Activated CD8-positive, alpha-beta memory T cell treated with anti-CD3 and anti-CD28 coated beads, Interleukin-2, amount 50 U/mL, for 24 hours (primary cell): ENCODE measurements around the gene NR4A1.

Source experiments
- DNase-seq: peaks from one replicate; pipeline ENCODE4 v3.0.0-alpha.2; 2020; ENCODE audit errors: extremely low read depth

NR4A1 gene

GRCh38 chr12:52041695-52042123, 9.5 kb upstream of the NR4A1 start:
- no peak for DNase-seq

DNA sequence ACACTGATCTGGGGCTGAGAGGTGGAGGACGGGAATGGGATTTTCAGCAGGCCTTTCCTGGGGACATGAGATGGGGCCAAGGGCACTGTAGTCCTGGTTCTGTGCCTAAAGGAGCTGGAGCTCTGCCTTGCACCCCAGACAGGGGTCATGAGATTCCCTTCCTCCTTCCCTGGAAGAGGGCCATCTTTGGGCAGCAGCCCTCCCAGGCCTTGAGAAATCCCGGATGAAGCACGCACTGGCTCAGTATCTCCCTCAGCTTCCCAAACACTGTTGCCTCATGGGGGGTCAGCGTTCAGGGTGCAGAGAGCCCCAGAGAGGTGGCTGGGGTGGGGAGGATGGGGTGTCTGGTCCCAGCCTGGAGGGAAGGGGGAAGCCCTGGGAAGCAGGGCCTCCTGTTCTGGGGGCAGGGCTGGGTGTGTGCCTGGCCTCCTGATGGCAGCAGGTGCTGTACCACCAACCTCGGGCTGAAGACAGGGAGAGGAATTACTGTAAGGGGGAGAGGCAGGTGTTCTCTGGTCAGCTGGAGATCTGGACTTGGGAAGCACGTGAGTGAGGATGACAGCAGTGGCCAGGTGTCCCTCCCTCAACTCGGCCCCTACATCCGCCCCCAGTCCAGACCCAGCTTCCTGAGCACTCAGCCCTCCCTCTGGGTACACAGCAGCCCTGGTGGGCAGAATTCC, 8.4 kb upstream of the NR4A1 start:
- no peak for DNase-seq

DNA sequence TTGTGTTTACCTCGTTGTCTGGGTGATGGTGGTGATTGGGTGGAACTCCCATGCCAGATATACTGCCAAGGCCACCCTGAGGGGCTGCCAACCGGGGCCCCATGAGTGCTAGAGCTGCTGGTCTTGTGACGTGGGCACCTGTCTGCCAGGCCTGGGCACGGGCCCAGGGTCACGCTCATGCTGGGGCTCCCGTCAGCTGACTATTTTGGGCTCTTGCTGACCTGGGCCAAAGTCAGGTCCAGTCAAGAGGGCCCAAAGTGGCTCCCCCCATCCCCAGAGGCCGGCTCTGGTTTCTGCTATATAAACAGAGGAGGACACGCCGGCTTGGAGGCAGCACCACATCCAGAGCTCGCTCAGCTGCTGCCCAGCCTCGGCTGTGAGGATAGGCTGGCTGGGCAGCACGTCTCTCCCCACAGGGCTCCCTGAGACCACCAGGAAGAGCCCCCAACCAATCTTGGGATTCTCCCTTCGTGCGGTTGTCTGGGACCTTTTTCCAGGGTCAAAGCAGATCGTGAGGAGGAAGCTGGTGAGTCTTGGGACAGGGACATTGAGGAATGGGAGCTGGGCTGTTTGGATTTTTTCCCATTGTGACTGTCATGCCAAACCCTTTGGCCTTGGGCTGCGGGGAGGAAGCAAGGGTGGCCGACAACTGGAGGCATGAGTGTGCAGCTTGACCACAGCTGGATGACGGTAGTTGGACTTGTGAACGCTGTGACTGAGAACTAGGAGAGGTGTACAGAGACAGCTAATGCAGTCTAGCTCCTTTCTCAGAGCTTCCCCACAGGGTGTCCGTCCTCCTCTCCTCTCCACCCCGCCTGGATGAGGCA, 7.6 kb upstream of the NR4A1 start:
- DNase-seq: no peak

GRCh38 chr12:52044292-52044983, 6.8 kb upstream of the NR4A1 start:
- no peak for DNase-seq

DNA sequence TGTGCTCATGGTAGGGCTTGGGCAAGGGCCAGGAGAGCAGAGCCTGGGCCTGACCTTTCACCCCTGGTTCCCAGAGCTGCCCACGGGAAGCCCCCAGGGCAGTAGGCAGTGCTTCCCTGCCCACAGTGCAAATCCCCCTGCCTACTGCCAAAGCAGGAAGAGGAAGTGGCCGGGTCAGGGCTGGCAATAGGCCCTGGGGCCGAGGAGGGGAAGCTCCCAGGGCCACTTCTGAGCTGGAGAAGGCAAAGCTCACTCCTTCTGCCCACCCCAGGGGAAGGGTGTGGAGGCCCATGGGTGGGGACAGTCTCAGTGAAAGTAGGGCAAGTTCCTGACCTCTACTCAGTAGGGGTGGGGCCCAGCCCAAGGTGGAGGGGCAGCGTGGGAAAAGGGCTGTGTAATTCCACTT, 5.4 kb upstream of the NR4A1 start:
- DNase-seq: no peak

DNA sequence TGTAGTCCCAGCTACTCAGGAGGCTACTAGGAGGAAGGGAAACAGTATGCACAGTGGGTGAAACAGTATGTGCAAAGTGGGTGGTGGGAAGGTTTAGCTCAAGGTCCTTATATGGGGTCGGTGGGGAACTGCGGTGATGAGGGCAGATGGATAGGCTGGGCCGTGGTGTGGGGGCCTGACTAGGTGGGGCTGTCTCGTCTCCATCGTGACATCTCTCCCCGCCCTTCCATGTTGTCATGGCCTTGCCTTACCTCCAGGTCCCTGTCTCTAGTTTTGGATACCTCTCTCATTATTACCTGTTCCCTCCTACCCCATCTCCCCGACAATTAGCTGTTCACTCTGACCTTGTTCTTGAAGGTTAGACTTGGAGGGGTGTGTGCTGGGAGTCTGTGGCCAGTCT, 4.4 kb upstream of the NR4A1 start:
- DNase-seq: no peak

GRCh38 chr12:52049286-52049685, 2.0 kb upstream of the NR4A1 start:
- DNase-seq: no peak

DNA sequence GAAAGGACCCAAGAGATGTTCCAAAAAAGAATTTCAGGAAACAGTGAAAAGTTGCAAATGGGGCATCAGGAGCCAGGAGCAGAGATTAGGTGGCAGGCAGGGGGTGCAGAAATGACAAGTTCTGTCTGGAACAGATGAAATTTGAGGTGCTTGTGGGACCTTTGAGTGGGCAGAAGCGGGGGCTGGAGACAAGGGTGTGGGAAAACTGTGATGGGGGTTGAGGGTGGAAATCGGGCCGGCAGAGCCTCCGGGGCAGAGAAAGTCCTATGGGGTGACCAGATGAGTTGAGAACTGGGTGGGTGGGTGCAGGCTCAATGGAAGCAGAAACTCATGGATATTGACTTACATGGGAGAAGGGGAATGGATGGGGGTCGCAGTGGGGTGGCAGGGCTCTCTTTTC, 1.6 kb upstream of the NR4A1 start:
- no peak for DNase-seq

DNA sequence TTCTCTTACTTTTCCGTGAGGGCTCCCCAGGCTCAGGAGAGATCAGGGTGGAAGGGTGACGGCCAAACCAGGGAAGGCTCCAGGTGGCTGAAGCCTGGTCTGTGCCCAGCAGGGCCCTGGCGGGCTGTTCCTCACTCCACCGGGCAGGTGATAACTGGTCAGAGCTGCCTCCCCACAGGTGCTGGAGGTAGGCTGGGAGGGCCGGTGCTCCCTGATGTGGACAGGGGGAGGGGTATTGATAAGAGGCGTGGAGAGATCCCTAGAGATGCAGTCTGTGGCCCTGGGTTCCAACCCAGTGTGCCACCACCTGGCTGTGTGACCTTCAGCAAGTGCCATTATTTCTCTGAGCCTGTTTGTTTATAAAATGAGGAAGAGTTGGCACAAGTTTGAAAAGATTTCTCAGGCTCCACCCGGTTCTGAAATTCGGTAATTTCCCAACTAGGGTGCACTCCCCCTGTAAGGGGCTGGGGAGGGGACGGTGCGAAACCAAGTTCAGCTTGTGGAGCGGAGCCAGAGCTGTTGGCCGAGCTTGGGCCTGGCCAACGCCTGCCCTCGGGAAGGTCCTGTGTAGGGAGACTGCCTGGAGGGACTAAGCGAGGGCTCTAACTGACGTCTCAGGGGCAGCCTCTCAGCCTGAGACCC, 1.0 kb upstream of the NR4A1 start:
- DNase-seq: no peak

DNA sequence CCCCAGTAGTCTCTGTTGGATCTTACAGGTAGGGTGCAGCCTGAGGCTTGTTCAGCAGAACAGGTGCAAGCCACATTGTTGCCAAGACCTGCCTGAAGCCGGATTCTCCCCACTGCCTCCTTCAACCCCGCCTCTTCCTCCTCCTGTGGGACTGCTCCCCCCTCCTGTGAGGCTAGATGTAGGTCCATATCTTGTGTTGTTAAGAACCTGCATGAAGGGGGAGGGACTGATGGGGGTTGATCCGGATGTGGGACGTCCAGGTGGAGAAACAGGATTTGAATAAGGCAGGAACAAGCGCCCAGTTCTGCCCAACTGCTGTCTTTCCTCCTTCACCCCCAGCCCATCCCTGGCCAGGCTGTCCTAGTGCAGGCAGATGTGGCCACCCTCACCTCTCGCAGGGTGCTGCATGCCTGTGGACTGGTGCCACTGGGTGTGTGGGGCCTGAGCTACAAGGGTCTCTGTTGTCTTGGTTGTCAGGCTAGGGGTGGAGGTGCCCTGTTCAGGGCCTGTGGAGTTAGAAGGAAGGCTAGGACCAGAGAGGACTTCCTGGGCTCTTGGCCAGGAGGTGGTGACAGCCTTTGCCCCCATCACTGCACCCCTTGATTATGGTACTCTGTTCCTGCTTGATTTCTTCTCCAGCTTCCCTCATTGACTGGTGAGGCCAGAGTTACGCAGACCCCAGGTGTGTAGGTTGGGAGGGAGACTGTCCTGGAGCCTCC, 1.4 kb downstream of the NR4A1 start:
- DNase-seq: no peak

- DNase-seq: no peak
Observed at GRCh38 chr12:52053536-52054209, 2.4 kb downstream of the NR4A1 start.

DNA sequence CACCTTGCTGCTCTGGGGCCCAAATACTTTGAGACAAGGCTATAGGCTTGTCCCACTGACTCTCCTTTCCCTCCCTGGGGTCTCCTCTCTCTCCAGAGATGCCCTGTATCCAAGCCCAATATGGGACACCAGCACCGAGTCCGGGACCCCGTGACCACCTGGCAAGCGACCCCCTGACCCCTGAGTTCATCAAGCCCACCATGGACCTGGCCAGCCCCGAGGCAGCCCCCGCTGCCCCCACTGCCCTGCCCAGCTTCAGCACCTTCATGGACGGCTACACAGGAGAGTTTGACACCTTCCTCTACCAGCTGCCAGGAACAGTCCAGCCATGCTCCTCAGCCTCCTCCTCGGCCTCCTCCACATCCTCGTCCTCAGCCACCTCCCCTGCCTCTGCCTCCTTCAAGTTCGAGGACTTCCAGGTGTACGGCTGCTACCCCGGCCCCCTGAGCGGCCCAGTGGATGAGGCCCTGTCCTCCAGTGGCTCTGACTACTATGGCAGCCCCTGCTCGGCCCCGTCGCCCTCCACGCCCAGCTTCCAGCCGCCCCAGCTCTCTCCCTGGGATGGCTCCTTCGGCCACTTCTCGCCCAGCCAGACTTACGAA, 3.1 kb downstream of the NR4A1 start:
- no peak for DNase-seq

DNA sequence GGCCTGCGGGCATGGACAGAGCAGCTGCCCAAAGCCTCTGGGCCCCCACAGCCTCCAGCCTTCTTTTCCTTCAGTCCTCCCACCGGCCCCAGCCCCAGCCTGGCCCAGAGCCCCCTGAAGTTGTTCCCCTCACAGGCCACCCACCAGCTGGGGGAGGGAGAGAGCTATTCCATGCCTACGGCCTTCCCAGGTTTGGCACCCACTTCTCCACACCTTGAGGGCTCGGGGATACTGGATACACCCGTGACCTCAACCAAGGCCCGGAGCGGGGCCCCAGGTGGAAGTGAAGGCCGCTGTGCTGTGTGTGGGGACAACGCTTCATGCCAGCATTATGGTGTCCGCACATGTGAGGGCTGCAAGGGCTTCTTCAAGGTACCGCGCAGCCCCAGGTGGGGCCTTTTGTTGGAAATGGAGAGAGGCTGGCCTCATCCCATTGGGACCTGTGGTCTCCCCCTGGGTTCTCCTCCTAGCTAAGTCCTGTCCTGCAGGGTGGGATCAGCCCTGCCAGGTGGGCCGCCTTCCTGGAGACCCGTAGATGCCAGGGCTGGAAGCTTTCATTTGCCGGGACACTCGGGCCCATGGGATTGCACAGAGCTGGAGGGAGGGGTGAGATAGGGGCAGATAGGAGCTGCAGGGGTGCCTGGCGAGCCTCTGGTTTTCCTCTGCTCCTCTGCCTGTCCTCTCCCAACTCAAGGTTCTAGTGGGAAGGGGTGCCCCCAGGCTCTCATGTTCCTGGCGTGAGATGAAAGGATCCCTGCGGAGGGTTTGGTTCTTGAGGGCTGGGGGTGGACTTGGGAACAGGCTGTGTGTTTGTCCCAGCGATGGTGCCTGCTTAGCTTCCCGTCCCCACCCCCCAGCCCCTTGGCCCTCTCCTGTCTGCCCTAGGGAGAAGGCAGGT, 3.8 kb downstream of the NR4A1 start:
- no peak for DNase-seq

DNA sequence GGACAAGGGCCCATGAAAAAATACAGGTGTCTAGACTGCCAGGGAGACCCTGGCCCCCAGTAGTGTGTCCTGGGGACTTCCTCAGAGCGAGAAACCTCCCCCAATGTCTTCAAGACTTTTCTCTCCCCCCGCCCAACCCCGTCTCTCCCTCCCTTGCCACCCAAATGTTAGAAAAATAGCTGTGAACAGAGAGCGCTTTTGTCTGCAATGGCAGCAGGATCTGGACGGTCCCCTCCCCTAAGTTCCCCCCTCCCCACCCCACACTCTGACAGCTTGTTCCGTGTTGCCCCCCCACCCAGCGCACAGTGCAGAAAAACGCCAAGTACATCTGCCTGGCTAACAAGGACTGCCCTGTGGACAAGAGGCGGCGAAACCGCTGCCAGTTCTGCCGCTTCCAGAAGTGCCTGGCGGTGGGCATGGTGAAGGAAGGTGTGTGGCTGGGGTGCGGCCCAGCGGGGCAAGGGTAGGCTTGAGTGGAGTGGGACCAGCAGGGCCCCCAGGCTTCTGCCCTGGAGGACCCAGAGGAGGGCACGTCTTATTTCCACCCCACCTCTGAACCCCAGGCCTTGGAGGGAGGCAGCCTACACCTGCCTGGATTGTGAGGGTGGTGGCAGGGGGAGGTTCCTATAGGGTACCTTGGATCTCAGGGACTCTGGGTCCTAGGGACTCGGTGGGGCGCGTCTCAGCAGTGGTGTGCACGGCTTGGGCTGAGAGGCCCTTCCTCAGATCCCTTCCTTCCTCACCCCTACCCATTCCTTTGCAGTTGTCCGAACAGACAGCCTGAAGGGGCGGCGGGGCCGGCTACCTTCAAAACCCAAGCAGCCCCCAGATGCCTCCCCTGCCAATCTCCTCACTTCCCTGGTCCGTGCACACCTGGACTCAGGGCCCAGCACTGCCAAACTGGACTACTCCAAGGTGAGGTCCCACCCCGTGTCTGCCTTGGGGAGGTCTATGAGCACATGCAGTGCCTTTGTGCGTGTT, 4.8 kb downstream of the NR4A1 start:
- DNase-seq: no peak

GRCh38 chr12:52056801-52057637, 5.8 kb downstream of the NR4A1 start:
- DNase-seq: no peak

- no peak for DNase-seq
Observed at GRCh38 chr12:52057638-52058576, 6.7 kb downstream of the NR4A1 start.
